Measurements from ENCODE around the gene CALHM3.

The CALHM3 gene

DNA sequence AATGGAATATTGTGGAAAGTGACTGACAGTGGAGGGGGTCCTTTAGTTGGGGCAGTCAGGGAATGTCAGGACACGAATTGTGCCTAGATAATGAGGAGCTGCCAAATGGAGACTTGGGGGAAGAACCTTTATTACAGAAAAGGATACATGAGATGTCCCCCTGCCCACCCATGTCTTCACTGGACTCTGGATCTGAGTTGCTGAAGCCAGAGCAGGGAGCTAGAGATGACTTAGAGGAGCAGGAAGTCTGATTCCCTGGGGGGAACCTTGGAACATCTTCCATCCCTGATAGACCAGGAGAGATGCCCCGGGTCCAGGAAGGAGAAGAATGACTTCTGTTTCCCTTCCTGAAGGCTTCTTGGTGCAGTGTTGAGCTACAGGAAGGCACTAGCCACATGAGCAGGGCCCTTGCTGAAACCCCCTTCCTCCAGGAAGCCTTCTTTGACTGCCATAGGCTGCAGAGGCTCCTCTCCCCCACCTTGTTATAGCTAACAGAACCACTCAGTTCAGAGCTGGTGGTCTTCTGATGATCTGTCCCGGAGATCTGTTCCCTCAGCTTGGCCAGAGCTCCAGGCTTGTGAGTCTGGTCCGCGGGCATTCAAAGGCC, 13.7 kb upstream of the CALHM3 start:
- no peaks in the 10 kb centered on the region for H3K4me1 ChIP-seq (ENCODE audit: insufficient read depth, low read length)
- no peak overlapping the region for H3K9ac ChIP-seq (ENCODE audit: low read depth, low read length)
- H3K79me2 ChIP-seq (ENCODE audit: insufficient read depth, low read length), result no peaks in the 10 kb centered on the region
- H3K4me2 ChIP-seq (ENCODE audit: insufficient read depth, low read length), result no peak overlapping the region
- no peak overlapping the region for H3K4me3 ChIP-seq (ENCODE audit: low read depth in 1 of 2, low read length in 2 of 2)
- no peaks in the 10 kb centered on the region for H3K9me3 ChIP-seq (ENCODE audit: insufficient read depth, low read length, severe bottlenecking)
- no peak overlapping the region for H3K27ac ChIP-seq (ENCODE audit: low read length)
- H3K27me3 ChIP-seq (ENCODE audit: insufficient read depth, low read length, poor library complexity), result peaks cover 15% of the 10 kb centered on the region
- ATAC-seq (ENCODE audit: insufficient read depth, low read depth) (no peak), DNase-seq (no peak)
- no peak overlapping the region for H2AFZ ChIP-seq (ENCODE audit: low read depth, low read length)
- TF ChIP-seq, protein P1, sequence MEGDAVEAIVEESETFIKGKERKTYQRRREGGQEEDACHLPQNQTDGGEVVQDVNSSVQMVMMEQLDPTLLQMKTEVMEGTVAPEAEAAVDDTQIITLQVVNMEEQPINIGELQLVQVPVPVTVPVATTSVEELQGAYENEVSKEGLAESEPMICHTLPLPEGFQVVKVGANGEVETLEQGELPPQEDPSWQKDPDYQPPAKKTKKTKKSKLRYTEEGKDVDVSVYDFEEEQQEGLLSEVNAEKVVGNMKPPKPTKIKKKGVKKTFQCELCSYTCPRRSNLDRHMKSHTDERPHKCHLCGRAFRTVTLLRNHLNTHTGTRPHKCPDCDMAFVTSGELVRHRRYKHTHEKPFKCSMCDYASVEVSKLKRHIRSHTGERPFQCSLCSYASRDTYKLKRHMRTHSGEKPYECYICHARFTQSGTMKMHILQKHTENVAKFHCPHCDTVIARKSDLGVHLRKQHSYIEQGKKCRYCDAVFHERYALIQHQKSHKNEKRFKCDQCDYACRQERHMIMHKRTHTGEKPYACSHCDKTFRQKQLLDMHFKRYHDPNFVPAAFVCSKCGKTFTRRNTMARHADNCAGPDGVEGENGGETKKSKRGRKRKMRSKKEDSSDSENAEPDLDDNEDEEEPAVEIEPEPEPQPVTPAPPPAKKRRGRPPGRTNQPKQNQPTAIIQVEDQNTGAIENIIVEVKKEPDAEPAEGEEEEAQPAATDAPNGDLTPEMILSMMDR (IDR thresholded peaks at IDR 0.05; ENCODE audit: borderline replicate concordance, extremely low read depth, low read length, poor library complexity, severe bottlenecking), result no peak
- TF ChIP-seq EZH2 (IDR thresholded peaks at IDR 0.05; ENCODE audit: borderline replicate concordance, low read depth, low read length, severe bottlenecking), result no peak
- no peaks in the 10 kb centered on the region for H4K20me1 ChIP-seq (ENCODE audit: insufficient read depth, low read length)
- no peaks in the 10 kb centered on the region for H3K36me3 ChIP-seq (ENCODE audit: insufficient read depth, low read length)

DNA sequence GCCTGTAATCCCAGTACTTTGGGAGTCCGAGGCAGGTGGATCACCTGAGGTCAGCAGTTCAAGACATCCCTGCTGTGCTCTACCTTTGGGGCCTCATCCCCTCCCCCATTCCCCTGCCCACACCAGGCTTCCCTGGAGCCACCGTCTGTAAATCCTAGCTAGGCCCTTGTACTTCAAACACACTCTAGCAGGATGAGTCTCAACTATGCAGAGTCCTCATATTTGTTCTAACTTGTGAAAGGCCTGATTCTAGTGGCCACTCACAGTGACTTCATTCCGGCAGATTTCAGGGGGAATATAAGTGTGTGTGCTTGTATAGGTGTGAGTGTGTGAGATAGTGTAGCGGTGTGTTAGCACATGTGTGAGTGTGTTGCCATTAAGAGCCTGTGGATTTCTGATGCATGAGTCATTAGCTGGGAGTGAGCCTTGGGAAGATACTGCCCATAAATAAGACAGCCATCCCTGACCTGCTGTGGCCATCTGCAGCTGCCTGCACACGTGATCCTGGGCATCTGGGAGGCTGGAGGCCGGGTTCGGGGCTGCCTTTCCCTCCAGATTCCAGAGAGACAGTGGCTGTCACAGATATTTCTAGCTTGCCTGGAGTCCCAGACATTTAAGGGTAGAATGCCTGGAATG, 12.8 kb upstream of the CALHM3 start:
- no peaks in the 10 kb centered on the region for H3K79me2 ChIP-seq (ENCODE audit: insufficient read depth, low read length)
- H3K4me2 ChIP-seq (ENCODE audit: insufficient read depth, low read length), result no peak overlapping the region
- no peak overlapping the region for H3K27ac ChIP-seq (ENCODE audit: low read length)
- H3K27me3 ChIP-seq (ENCODE audit: insufficient read depth, low read length, poor library complexity), result peaks cover 8% of the 10 kb centered on the region
- ATAC-seq (ENCODE audit: insufficient read depth, low read depth) (no peak), DNase-seq (no peak)
- no peak overlapping the region for H3K9ac ChIP-seq (ENCODE audit: low read depth, low read length)
- no peak overlapping the region for H3K4me3 ChIP-seq (ENCODE audit: low read depth in 1 of 2, low read length in 2 of 2)
- no peaks in the 10 kb centered on the region for H3K9me3 ChIP-seq (ENCODE audit: insufficient read depth, low read length, severe bottlenecking)
- H4K20me1 ChIP-seq (ENCODE audit: insufficient read depth, low read length), result no peaks in the 10 kb centered on the region
- no peak overlapping the region for H2AFZ ChIP-seq (ENCODE audit: low read depth, low read length)
- no peak for TF ChIP-seq EZH2 (IDR thresholded peaks at IDR 0.05; ENCODE audit: borderline replicate concordance, low read depth, low read length, severe bottlenecking)
- TF ChIP-seq, protein P1 (IDR thresholded peaks at IDR 0.05; ENCODE audit: borderline replicate concordance, extremely low read depth, low read length, poor library complexity, severe bottlenecking), result no peak
- H3K36me3 ChIP-seq (ENCODE audit: insufficient read depth, low read length), result no peaks in the 10 kb centered on the region
- no peaks in the 10 kb centered on the region for H3K4me1 ChIP-seq (ENCODE audit: insufficient read depth, low read length)

DNA sequence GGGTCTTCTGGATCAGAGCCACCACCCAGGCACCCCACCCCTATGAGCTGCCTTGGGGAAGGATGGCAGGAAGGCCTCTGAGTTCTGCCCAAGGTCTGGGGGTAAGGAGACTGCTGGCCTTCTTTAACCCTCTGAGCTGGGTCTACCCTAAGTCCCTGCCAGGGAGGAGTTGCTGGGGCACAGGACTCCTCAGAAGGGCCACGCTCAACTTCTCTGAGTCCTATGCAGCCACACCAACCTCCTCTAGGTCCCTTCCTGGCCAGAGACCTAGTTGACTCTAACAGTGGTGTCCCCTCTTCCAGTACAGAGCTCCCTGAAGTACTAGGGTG, 11.9 kb upstream of the CALHM3 start:
- peak; percentile 22; the same call in 1 of the 3 replicates for ATAC-seq (ENCODE audit: insufficient read depth, low read depth)
- H3K27ac ChIP-seq (ENCODE audit: low read length), result no peak overlapping the region

More for the DNA sequence above, 11.9 kb upstream of the CALHM3 start:
- no peaks in the 10 kb centered on the region for H3K79me2 ChIP-seq (ENCODE audit: insufficient read depth, low read length)
- TF ChIP-seq, protein P1 (IDR thresholded peaks at IDR 0.05; ENCODE audit: borderline replicate concordance, extremely low read depth, low read length, poor library complexity, severe bottlenecking), result no peak
- no peak for TF ChIP-seq EZH2 (IDR thresholded peaks at IDR 0.05; ENCODE audit: borderline replicate concordance, low read depth, low read length, severe bottlenecking)
- peaks cover 4% of the 10 kb centered on the region for H3K27me3 ChIP-seq (ENCODE audit: insufficient read depth, low read length, poor library complexity)
- no peak overlapping the region for H3K4me2 ChIP-seq (ENCODE audit: insufficient read depth, low read length)
- H2AFZ ChIP-seq (ENCODE audit: low read depth, low read length), result no peak overlapping the region
- H3K4me3 ChIP-seq (ENCODE audit: low read depth in 1 of 2, low read length in 2 of 2), result no peak overlapping the region
- no peak overlapping the region for H3K9ac ChIP-seq (ENCODE audit: low read depth, low read length)
- H3K36me3 ChIP-seq (ENCODE audit: insufficient read depth, low read length), result no peaks in the 10 kb centered on the region
- no peaks in the 10 kb centered on the region for H3K4me1 ChIP-seq (ENCODE audit: insufficient read depth, low read length)
- DNase-seq, result no peak
- H3K9me3 ChIP-seq (ENCODE audit: insufficient read depth, low read length, severe bottlenecking), result no peaks in the 10 kb centered on the region
- H4K20me1 ChIP-seq (ENCODE audit: insufficient read depth, low read length), result no peaks in the 10 kb centered on the region

Data from DND-41 (cell line).